HG03066 (cell line): ENCODE data around the gene CCDC28B.

ENCODE experiments used
- ATAC-seq: cut with Tn5 transposase; IDR thresholded peaks from one replicate; pipeline ENCODE4 v1.9.1; 2021; ENCODE audit warnings: low read depth; ENCODE audit not compliant: unreplicated experiment

Gene CCDC28B

GRCh38 chr1:32192220-32192948 lies 8.0 kb upstream of the CCDC28B start:
- ATAC-seq: no peak

GRCh38 chr1:32194984-32195383 lies 5.4 kb upstream of the CCDC28B start:
- no peak for ATAC-seq

GRCh38 chr1:32195531-32195930 lies 4.9 kb upstream of the CCDC28B start:
- ATAC-seq: no peak

- no peak for ATAC-seq
These were observed 4.2 kb upstream of the CCDC28B start for GRCh38 chr1:32195972-32196823.

GRCh38 chr1:32197074-32197473 lies 3.3 kb upstream of the CCDC28B start:
- no peak for ATAC-seq

GRCh38 chr1:32197837-32198236 lies 2.6 kb upstream of the CCDC28B start:
- no peak for ATAC-seq

GRCh38 chr1:32198237-32199042 lies 2.0 kb upstream of the CCDC28B start:
- ATAC-seq: no peak

GRCh38 chr1:32199043-32199716 lies 1.2 kb upstream of the CCDC28B start:
- no peak for ATAC-seq

GRCh38 chr1:32199717-32200072 lies 700 bp upstream of the CCDC28B start:
- ATAC-seq: no peak

- ATAC-seq: no peak
These were observed 838 bp downstream of the CCDC28B start for GRCh38 chr1:32201011-32201855.

GRCh38 chr1:32204943-32205361 lies 4.6 kb downstream of the CCDC28B start:
- ATAC-seq: no peak

- peak; percentile 54 for ATAC-seq
These were observed 5.3 kb downstream of the CCDC28B start, which contains the start of gene IQCC for GRCh38 chr1:32205401-32206370. TSS of gene IQCC (plus strand) at chr1:32205671. CDS start at chr1:32205682, 11 bp downstream.

GRCh38 chr1:32208469-32208868 lies 8.1 kb downstream of the CCDC28B start:
- ATAC-seq: no peak

GRCh38 chr1:32208891-32209328 lies 8.5 kb downstream of the CCDC28B start, which contains the start of gene DCDC2B:
TSS of gene DCDC2B (plus strand) at chr1:32209089. CDS start at chr1:32209094, 5 bp downstream.
- no peak for ATAC-seq

GRCh38 chr1:32215629-32216480 lies 15.5 kb downstream of the CCDC28B start:
- ATAC-seq: no peak

- ATAC-seq: no peak
These were observed 16.2 kb downstream of the CCDC28B start for GRCh38 chr1:32216566-32216965.

- ATAC-seq: no peak
These were observed 18.6 kb downstream of the CCDC28B start for GRCh38 chr1:32219022-32219421.
